Caco-2 (cell line): ENCODE data around the gene CCL2. TPM values are rescaled to one million over a fixed set of nuclear protein-coding genes. Genes with fewer than 3 reads are reported as not detected.

Experiments
- BruUV-seq: library from RNA; stranded (reverse); fragments of 400-500 nt; replicated peaks from 2 replicates; lab custom pipeline; 2021; lab: Mats Ljungman, UMichigan
- CTCF ChIA-PET: fragments of 300-600 bp; sonication (Branson Sonifier 250); formaldehyde crosslinking; loops from one replicate; lab custom pipeline; 2022; ENCODE audit warnings: antibody characterized with exemption; lab: Charles Lee
- POLR2A ChIA-PET: fragments of 300-600 bp; sonication (Branson Sonifier 250); formaldehyde crosslinking; loops from one replicate; lab custom pipeline; 2022; ENCODE audit warnings: antibody characterized with exemption; lab: Charles Lee
- DNase-seq, 2 experiments: peaks; one replicate each; pipeline versions ENCODE4 v3.0.0 to v3.0.0-alpha.2; 2020 to 2022
- H3K27me3 ChIP-seq: replicated peaks from 2 replicates; pipeline ENCODE4 v1.6.0; 2011; ENCODE audit warnings: low read length; ENCODE audit not compliant: control insufficient read depth, insufficient read depth
- H3K36me3 ChIP-seq: 2 replicates; pipeline ENCODE4 v1.5.1; 2011; ENCODE audit warnings: low read length; ENCODE audit not compliant: control insufficient read depth, insufficient read depth
- H3K4me1 ChIP-seq: fragments of 250-450 bp; sonication (Bioruptor Pico); 2 replicates; pipeline ENCODE4 v1.5.1; 2020; ENCODE audit warnings: mild to moderate bottlenecking
- H3K4me3 ChIP-seq: 2 replicates; pipeline ENCODE4 v1.5.1; 2011; ENCODE audit warnings: low read depth, mild to moderate bottlenecking, control low read depth, low read length
- H3K9me3 ChIP-seq: fragments of 250-450 bp; sonication (Bioruptor Pico); 2 replicates; pipeline ENCODE4 v1.5.1; 2020; ENCODE audit warnings: mild to moderate bottlenecking, moderate library complexity
- H3K27ac Mint-ChIP-seq: one replicate; pipeline ENCODE4 v1.8.0; 2022; ENCODE audit warnings: mixed read lengths; ENCODE audit not compliant: unreplicated experiment
- H3K27me3 Mint-ChIP-seq: one replicate; pipeline ENCODE4 v1.8.0; 2022; ENCODE audit warnings: mixed read lengths; ENCODE audit not compliant: insufficient read depth, unreplicated experiment
- H3K36me3 Mint-ChIP-seq: one replicate; pipeline ENCODE4 v1.8.0; 2022; ENCODE audit warnings: mild to moderate bottlenecking, mixed read lengths; ENCODE audit not compliant: insufficient read depth, unreplicated experiment
- H3K4me1 Mint-ChIP-seq: one replicate; pipeline ENCODE4 v1.8.0; 2022; ENCODE audit warnings: low read depth, mixed read lengths; ENCODE audit not compliant: unreplicated experiment
- H3K4me3 Mint-ChIP-seq: one replicate; pipeline ENCODE4 v1.8.0; 2022; ENCODE audit warnings: mild to moderate bottlenecking, moderate library complexity, mixed read lengths; ENCODE audit not compliant: unreplicated experiment
- H3K9me3 Mint-ChIP-seq: one replicate; pipeline ENCODE4 v1.8.0; 2022; ENCODE audit warnings: mixed read lengths; ENCODE audit not compliant: unreplicated experiment
- intact Hi-C: fragments of 100-400 bp; cut with micrococcal nuclease; formaldehyde crosslinking; loops from one replicate; pipeline ENCODE4 v1.10.0; 2022; ENCODE audit not compliant: unreplicated experiment
- total RNA-seq: library from RNA; stranded (reverse); gene quantifications from 2 replicates; pipeline ENCODE4 v1.2.3, GENCODE V29; 2022
- TF ChIP-seq, protein P1 (sequence below), 2 experiments: fragments of 200-600 bp in 1 of 2; IDR thresholded peaks; 1 replicate in 1 of 2; 2 replicates in 1 of 2; pipeline versions ENCODE4 v1.5.1 to v1.8.0; 2011 to 2022; ENCODE audit warnings: antibody characterized with exemption in 1 of 2, control low read depth in 1 of 2, inconsistent platforms in 1 of 2, low read depth in 1 of 2, low read length in 1 of 2, mild to moderate bottlenecking in 1 of 2, moderate library complexity in 1 of 2; ENCODE audit not compliant: insufficient read depth in 1 of 2, severe bottlenecking in 1 of 2, unreplicated experiment in 1 of 2

Gene CCL2
- total RNA-seq, 1 experiment from 2014 or later: not detected

- no peak overlapping the region for H3K4me3 Mint-ChIP-seq
- no TSS peak for BruUV-seq
- H3K27me3 Mint-ChIP-seq: peaks cover 3% of the 10 kb centered on the region
- CTCF ChIA-PET: no interaction called here
- no peaks in the 10 kb centered on the region for H3K36me3 Mint-ChIP-seq
- TF ChIP-seq, protein P1, sequence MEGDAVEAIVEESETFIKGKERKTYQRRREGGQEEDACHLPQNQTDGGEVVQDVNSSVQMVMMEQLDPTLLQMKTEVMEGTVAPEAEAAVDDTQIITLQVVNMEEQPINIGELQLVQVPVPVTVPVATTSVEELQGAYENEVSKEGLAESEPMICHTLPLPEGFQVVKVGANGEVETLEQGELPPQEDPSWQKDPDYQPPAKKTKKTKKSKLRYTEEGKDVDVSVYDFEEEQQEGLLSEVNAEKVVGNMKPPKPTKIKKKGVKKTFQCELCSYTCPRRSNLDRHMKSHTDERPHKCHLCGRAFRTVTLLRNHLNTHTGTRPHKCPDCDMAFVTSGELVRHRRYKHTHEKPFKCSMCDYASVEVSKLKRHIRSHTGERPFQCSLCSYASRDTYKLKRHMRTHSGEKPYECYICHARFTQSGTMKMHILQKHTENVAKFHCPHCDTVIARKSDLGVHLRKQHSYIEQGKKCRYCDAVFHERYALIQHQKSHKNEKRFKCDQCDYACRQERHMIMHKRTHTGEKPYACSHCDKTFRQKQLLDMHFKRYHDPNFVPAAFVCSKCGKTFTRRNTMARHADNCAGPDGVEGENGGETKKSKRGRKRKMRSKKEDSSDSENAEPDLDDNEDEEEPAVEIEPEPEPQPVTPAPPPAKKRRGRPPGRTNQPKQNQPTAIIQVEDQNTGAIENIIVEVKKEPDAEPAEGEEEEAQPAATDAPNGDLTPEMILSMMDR (IDR thresholded peaks at IDR 0.05; ENCODE audit: insufficient read depth in 1 of 2, low read depth in 1 of 2, low read length in 1 of 2, severe bottlenecking in 1 of 2, unreplicated experiment in 1 of 2): no peak
- no peaks in the 10 kb centered on the region for H3K9me3 Mint-ChIP-seq
- DNase-seq: no peak
- no peaks in the 10 kb centered on the region for H3K36me3 ChIP-seq
- peaks cover 36% of the 10 kb centered on the region for H3K4me1 ChIP-seq
- intact Hi-C loops: no loop called here
- H3K27ac Mint-ChIP-seq: no peak overlapping the region
- H3K9me3 ChIP-seq: no peaks in the 10 kb centered on the region
- H3K4me3 ChIP-seq: no peak overlapping the region
- no peaks in the 10 kb centered on the region for H3K27me3 ChIP-seq
- POLR2A ChIA-PET: no interaction called here
- H3K4me1 Mint-ChIP-seq: no peaks in the 10 kb centered on the region
Observed at GRCh38 chr17:34246446-34246845, 8.6 kb upstream of the CCL2 start.

GRCh38 chr17:34246881-34247280 is 8.2 kb upstream of the CCL2 start:
- BruUV-seq: no TSS peak
- TF ChIP-seq, protein P1 (IDR thresholded peaks at IDR 0.05; ENCODE audit: insufficient read depth in 1 of 2, low read depth in 1 of 2, low read length in 1 of 2, severe bottlenecking in 1 of 2, unreplicated experiment in 1 of 2): no peak
- intact Hi-C loops: no loop called here
- POLR2A ChIA-PET: no interaction called here
- Histone ChIP-seq H3K4me1 (peaks cover 40% of the 10 kb centered on the region), H3K36me3 (no peaks in the 10 kb centered on the region), H3K4me3 (no peak overlapping the region), H3K27me3 (no peaks in the 10 kb centered on the region), H3K9me3 (no peaks in the 10 kb centered on the region)
- CTCF ChIA-PET: no interaction called here
- DNase-seq: no peak
- H3K4me1 Mint-ChIP-seq: no peaks in the 10 kb centered on the region
- H3K9me3 Mint-ChIP-seq: no peaks in the 10 kb centered on the region
- H3K27me3 Mint-ChIP-seq: peaks cover 3% of the 10 kb centered on the region
- H3K4me3 Mint-ChIP-seq: no peak overlapping the region
- H3K36me3 Mint-ChIP-seq: no peaks in the 10 kb centered on the region
- H3K27ac Mint-ChIP-seq: no peak overlapping the region

DNA sequence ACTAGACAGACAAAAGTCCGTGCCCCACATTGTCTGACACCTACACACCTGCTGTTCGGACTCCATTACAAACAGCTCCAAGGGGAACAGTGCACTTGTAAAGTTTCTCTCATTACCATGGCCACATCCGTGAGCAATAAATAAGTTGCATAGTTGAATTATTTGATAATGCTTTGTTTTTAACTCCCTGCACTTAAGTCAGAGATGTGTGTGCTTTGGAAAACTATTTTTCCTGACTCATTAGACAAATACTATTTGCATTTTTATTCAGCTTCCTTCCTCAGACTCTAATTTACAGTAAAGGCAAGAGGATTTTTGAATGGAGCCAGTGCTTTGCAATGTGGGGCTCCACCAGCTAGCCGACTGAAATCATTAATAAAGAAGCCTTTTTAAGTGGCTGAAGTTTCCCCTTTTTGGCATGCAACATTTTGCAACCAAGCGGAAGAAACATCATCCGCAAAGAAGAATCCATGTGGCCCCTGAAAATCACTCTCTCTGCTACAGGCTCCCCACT is 6.5 kb upstream of the CCL2 start:
- H3K4me1 Mint-ChIP-seq: no peaks in the 10 kb centered on the region
- BruUV-seq: no TSS peak
- CTCF ChIA-PET: interaction anchor here (1.0 kb wide), 1 partner anchor 114 kb away, joined by 3 read pairs; no protein-coding TSS in a partner anchor
- Histone ChIP-seq H3K27me3 (no peaks in the 10 kb centered on the region; the same call in 1 of the 2 replicates), H3K4me1 (peaks cover 44% of the 10 kb centered on the region), H3K36me3 (no peaks in the 10 kb centered on the region), H3K4me3 (no peak overlapping the region), H3K9me3 (no peaks in the 10 kb centered on the region)
- no peak overlapping the region for H3K4me3 Mint-ChIP-seq
- intact Hi-C loops: no loop called here
- TF ChIP-seq, protein P1 (IDR thresholded peaks at IDR 0.05; ENCODE audit: insufficient read depth in 1 of 2, low read depth in 1 of 2, low read length in 1 of 2, severe bottlenecking in 1 of 2, unreplicated experiment in 1 of 2): no peak
- POLR2A ChIA-PET: no interaction called here
- DNase-seq: no peak
- H3K9me3 Mint-ChIP-seq: no peaks in the 10 kb centered on the region
- H3K36me3 Mint-ChIP-seq: no peaks in the 10 kb centered on the region
- H3K27me3 Mint-ChIP-seq: no peaks in the 10 kb centered on the region
- no peak overlapping the region for H3K27ac Mint-ChIP-seq
